ENCODE measurements around the gene CARD9.

Gene CARD9

GRCh38 chr9:136401173-136401922 lies 27.9 kb upstream of the CARD9 start:
- ChIA-PET CTCF (interaction anchor here (0.6 kb wide), 2 partner anchors 16 to 377 kb away, joined by 5 to 6 read pairs; no protein-coding TSS in a partner anchor), POLR2A (interaction anchor here (0.7 to 1.8 kb wide), 4 partner anchors 9 to 38 kb away, joined by 3 to 10 read pairs (median 5); partner anchors contain the start of genes ENTR1 and PMPCA)
- no peak for DNase-seq (ENCODE audit: extremely low spot score)
- no peak for TF ChIP-seq FOXM1 (IDR thresholded peaks at IDR 0.05; ENCODE audit: borderline replicate concordance)
- TF ChIP-seq LEF1 (IDR thresholded peaks at IDR 0.05; ENCODE audit: borderline replicate concordance): no peak

GRCh38 chr9:136400038-136400834 lies 26.8 kb upstream of the CARD9 start, which contains the start of gene SNAPC4:
Gene SNAPC4, minus strand, starts transcription at chr9:136400170. Its CDS starts 1,742 bp downstream, at chr9:136398428.
- CTCF ChIA-PET: interaction anchor here (0.6 kb wide), 2 partner anchors 15 to 378 kb away, joined by 5 to 6 read pairs; no protein-coding TSS in a partner anchor
- POLR2A ChIA-PET: interaction anchor here (0.5 to 1.8 kb wide), 4 partner anchors 10 to 37 kb away, joined by 3 to 10 read pairs (median 4); partner anchors contain the start of genes ENTR1 and PMPCA
- TF ChIP-seq L3MBTL2 (conservative IDR thresholded peaks at IDR 0.05) (peak; percentile 43; the same call in 1 of the 2 replicates), ARNT (IDR thresholded peaks at IDR 0.05) (0 out of 2 replicates have a peak, but pooled peaks have one; percentile 16), PKNOX1 (IDR thresholded peaks at IDR 0.05) (no peak), FOXA1 (IDR thresholded peaks at IDR 0.05) (no peak)
- DNase-seq (ENCODE audit: extremely low spot score): peak; percentile 98

GRCh38 chr9:136399176-136400037 lies 25.9 kb upstream of the CARD9 start:
- ChIA-PET POLR2A (interaction anchor here (0.5 to 1.3 kb wide), 2 partner anchors 10 to 20 kb away, joined by 3 read pairs; no protein-coding TSS in a partner anchor), CTCF (no interaction called here)
- no peak for TF ChIP-seq ZNF384 (IDR thresholded peaks at IDR 0.05)
- no peak for TF ChIP-seq SP1 (IDR thresholded peaks at IDR 0.05)
- no peak for TF ChIP-seq FOXA1 (IDR thresholded peaks at IDR 0.05)
- TF ChIP-seq NFRKB (IDR thresholded peaks at IDR 0.05): no peak
- no peak for TF ChIP-seq HDGF (IDR thresholded peaks at IDR 0.05; ENCODE audit: borderline replicate concordance)
- TF ChIP-seq BHLHE40 (IDR thresholded peaks at IDR 0.05; ENCODE audit: borderline replicate concordance): no peak
- TF ChIP-seq LEF1 (IDR thresholded peaks at IDR 0.05; ENCODE audit: borderline replicate concordance): no peak
- no peak for TF ChIP-seq SUZ12 (IDR thresholded peaks at IDR 0.05)
- no peak for TF ChIP-seq L3MBTL2 (conservative IDR thresholded peaks at IDR 0.05)
- TF ChIP-seq PKNOX1 (IDR thresholded peaks at IDR 0.05): no peak
- DNase-seq (ENCODE audit: extremely low spot score): peak; percentile 27

- POLR2A ChIA-PET: interaction anchor here (1.3 kb wide), 1 partner anchor 11 kb away, joined by 3 read pairs; no protein-coding TSS in a partner anchor
- TF ChIP-seq L3MBTL2 (conservative IDR thresholded peaks at IDR 0.05) (no peak), FOXM1 (IDR thresholded peaks at IDR 0.05; ENCODE audit: borderline replicate concordance) (no peak), TARDBP (IDR thresholded peaks at IDR 0.05) (no peak), PKNOX1 (IDR thresholded peaks at IDR 0.05) (no peak), FOXA1 (IDR thresholded peaks at IDR 0.05) (no peak), ARNT (IDR thresholded peaks at IDR 0.05) (no peak), BHLHE40 (IDR thresholded peaks at IDR 0.05; ENCODE audit: borderline replicate concordance) (no peak), HDGF (IDR thresholded peaks at IDR 0.05; ENCODE audit: borderline replicate concordance) (no peak), SP1 (IDR thresholded peaks at IDR 0.05) (no peak), ELF4 (IDR thresholded peaks at IDR 0.05) (no peak), NFRKB (IDR thresholded peaks at IDR 0.05) (no peak), SUZ12 (IDR thresholded peaks at IDR 0.05) (no peak), LEF1 (IDR thresholded peaks at IDR 0.05; ENCODE audit: borderline replicate concordance) (no peak), CTBP1 (IDR thresholded peaks at IDR 0.05; ENCODE audit: borderline replicate concordance) (no peak), FOXK2 (IDR thresholded peaks at IDR 0.05) (no peak), ZNF384 (IDR thresholded peaks at IDR 0.05) (no peak)
- CTCF ChIA-PET: no interaction called here
- DNase-seq (ENCODE audit: extremely low spot score): no peak
Measured at GRCh38 chr9:136398286-136398685, 24.8 kb upstream of the CARD9 start.

- ChIA-PET POLR2A (interaction anchor here (1.0 kb wide), 1 partner anchor 35 kb away, joined by 4 read pairs; no protein-coding TSS in a partner anchor), CTCF (no interaction called here)
- TF ChIP-seq ARNT (IDR thresholded peaks at IDR 0.05): no peak
- TF ChIP-seq L3MBTL2 (conservative IDR thresholded peaks at IDR 0.05): no peak
- TF ChIP-seq ELF4 (IDR thresholded peaks at IDR 0.05): no peak
- no peak for DNase-seq (ENCODE audit: extremely low spot score)
Measured at GRCh38 chr9:136397643-136398042, 24.2 kb upstream of the CARD9 start.

Measured in HEK293T (cell line).